ENCODE measurements around the gene ROR2. TPM values are rescaled to one million over a fixed set of nuclear protein-coding genes. Genes with fewer than 3 reads are reported as not detected.

ROR2 gene
- total and polyA plus RNA-seq, 2 of the 13 experiments (the other 11 are each of a cell fraction or from before 2014, with no cell fraction given): not detected

DNA sequence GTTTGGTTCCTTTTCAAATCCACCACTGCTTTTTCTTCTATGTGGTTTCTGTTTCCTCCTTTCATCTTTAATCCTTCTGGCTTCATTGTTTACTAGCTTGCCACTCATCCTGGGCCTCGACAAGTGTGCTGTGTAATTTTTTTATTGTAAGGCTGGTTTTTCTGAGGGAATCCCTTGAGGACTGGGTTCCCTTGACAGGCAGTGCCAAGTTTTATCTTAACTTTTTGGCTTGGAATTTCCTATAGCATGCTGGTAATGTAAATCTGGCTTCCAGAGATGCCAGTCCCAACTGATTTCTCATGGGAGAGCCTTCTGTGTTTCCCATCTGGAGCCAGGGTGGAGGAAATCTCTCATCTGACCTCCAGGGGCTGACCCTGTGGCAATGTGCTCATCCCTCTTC lies 184.7 kb downstream of the ROR2 start:
- intact Hi-C loops (cut with micrococcal nuclease; ENCODE audit: unreplicated experiment): no loop called here
- Histone ChIP-seq H4K20me1 (ENCODE audit: insufficient read depth, low read length) (no peaks in the 10 kb centered on the region), H3K79me2 (ENCODE audit: insufficient read depth, low read length) (no peaks in the 10 kb centered on the region), H3K4me3 (replicated peaks in 1 of 3; ENCODE audit: insufficient read depth in 1 of 3, low read depth in 2 of 3, low read length in 3 of 3) (no peak overlapping the region), H3K4me2 (ENCODE audit: low read depth, low read length) (no peak overlapping the region), H3K9me3 (ENCODE audit: low read length) (peaks cover 21% of the 10 kb centered on the region; the same call in 1 of the 2 replicates), H2AFZ (ENCODE audit: low read length) (no peak overlapping the region), H3K36me3 (replicated peaks in 1 of 2; ENCODE audit: control insufficient read depth in 1 of 2, insufficient read depth in 2 of 2, low read length in 2 of 2) (no peaks in the 10 kb centered on the region), H3K27me3 (ENCODE audit: control insufficient read depth in 1 of 2, insufficient read depth in 2 of 2, low read length in 2 of 2) (peaks cover 6 to 42% of the 10 kb centered on the region in 2 experiments; a peak in 4 of 5 replicates), H3K9ac (ENCODE audit: insufficient read depth, low read depth, low read length) (no peak overlapping the region), H3K4me1 (ENCODE audit: insufficient read depth, low read length) (no peaks in the 10 kb centered on the region), H3K27ac (ENCODE audit: extremely low read length, insufficient read depth, low read length) (no peak overlapping the region)
- FAIRE-seq: no peak
- ATAC-seq: no peak
- no peak for DNase-seq (ENCODE audit: low spot score)
- 3% methylated on average over 1 of the region's 1 CpG for WGBS (ENCODE audit: low lambda C conversion rate)
- in situ Hi-C loops (cut with HindIII; ENCODE audit: extremely low pct_ligation_motif_present, low pct_unique_long_range_greater_than_20kb): no loop called here
- CTCF ChIA-PET (ENCODE audit: low intra/inter-chr PET ratio, low total read pairs): no interaction called here
- POLR2A ChIA-PET: no interaction called here
- TF ChIP-seq, protein P1, sequence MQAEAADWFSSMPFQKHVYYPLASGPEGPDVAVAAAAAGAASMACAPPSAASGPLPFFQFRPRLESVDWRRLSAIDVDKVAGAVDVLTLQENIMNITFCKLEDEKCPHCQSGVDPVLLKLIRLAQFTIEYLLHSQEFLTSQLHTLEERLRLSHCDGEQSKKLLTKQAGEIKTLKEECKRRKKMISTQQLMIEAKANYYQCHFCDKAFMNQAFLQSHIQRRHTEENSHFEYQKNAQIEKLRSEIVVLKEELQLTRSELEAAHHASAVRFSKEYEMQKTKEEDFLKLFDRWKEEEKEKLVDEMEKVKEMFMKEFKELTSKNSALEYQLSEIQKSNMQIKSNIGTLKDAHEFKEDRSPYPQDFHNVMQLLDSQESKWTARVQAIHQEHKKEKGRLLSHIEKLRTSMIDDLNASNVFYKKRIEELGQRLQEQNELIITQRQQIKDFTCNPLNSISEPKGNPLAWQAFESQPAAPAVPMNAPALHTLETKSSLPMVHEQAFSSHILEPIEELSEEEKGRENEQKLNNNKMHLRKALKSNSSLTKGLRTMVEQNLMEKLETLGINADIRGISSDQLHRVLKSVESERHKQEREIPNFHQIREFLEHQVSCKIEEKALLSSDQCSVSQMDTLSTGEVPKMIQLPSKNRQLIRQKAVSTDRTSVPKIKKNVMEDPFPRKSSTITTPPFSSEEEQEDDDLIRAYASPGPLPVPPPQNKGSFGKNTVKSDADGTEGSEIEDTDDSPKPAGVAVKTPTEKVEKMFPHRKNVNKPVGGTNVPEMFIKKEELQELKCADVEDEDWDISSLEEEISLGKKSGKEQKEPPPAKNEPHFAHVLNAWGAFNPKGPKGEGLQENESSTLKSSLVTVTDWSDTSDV (CRISPR knock-in tag; IDR thresholded peaks at IDR 0.05): no peak
- no peak for TF ChIP-seq PPARG (CRISPR knock-in tag; conservative IDR thresholded peaks at IDR 0.05)
- TF ChIP-seq, protein P2, sequence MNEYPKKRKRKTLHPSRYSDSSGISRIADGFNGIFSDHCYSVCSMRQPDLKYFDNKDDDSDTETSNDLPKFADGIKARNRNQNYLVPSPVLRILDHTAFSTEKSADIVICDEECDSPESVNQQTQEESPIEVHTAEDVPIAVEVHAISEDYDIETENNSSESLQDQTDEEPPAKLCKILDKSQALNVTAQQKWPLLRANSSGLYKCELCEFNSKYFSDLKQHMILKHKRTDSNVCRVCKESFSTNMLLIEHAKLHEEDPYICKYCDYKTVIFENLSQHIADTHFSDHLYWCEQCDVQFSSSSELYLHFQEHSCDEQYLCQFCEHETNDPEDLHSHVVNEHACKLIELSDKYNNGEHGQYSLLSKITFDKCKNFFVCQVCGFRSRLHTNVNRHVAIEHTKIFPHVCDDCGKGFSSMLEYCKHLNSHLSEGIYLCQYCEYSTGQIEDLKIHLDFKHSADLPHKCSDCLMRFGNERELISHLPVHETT (CRISPR knock-in tag; conservative IDR thresholded peaks at IDR 0.05): no peak
- TF ChIP-seq, protein P3, sequence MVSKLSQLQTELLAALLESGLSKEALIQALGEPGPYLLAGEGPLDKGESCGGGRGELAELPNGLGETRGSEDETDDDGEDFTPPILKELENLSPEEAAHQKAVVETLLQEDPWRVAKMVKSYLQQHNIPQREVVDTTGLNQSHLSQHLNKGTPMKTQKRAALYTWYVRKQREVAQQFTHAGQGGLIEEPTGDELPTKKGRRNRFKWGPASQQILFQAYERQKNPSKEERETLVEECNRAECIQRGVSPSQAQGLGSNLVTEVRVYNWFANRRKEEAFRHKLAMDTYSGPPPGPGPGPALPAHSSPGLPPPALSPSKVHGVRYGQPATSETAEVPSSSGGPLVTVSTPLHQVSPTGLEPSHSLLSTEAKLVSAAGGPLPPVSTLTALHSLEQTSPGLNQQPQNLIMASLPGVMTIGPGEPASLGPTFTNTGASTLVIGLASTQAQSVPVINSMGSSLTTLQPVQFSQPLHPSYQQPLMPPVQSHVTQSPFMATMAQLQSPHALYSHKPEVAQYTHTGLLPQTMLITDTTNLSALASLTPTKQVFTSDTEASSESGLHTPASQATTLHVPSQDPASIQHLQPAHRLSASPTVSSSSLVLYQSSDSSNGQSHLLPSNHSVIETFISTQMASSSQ (IDR thresholded peaks at IDR 0.05; ENCODE audit: low read depth): no peak
- TF ChIP-seq, protein P3 (CRISPR knock-in tag; IDR thresholded peaks at IDR 0.05; ENCODE audit: borderline replicate concordance): no peak
- TF ChIP-seq, protein P4, sequence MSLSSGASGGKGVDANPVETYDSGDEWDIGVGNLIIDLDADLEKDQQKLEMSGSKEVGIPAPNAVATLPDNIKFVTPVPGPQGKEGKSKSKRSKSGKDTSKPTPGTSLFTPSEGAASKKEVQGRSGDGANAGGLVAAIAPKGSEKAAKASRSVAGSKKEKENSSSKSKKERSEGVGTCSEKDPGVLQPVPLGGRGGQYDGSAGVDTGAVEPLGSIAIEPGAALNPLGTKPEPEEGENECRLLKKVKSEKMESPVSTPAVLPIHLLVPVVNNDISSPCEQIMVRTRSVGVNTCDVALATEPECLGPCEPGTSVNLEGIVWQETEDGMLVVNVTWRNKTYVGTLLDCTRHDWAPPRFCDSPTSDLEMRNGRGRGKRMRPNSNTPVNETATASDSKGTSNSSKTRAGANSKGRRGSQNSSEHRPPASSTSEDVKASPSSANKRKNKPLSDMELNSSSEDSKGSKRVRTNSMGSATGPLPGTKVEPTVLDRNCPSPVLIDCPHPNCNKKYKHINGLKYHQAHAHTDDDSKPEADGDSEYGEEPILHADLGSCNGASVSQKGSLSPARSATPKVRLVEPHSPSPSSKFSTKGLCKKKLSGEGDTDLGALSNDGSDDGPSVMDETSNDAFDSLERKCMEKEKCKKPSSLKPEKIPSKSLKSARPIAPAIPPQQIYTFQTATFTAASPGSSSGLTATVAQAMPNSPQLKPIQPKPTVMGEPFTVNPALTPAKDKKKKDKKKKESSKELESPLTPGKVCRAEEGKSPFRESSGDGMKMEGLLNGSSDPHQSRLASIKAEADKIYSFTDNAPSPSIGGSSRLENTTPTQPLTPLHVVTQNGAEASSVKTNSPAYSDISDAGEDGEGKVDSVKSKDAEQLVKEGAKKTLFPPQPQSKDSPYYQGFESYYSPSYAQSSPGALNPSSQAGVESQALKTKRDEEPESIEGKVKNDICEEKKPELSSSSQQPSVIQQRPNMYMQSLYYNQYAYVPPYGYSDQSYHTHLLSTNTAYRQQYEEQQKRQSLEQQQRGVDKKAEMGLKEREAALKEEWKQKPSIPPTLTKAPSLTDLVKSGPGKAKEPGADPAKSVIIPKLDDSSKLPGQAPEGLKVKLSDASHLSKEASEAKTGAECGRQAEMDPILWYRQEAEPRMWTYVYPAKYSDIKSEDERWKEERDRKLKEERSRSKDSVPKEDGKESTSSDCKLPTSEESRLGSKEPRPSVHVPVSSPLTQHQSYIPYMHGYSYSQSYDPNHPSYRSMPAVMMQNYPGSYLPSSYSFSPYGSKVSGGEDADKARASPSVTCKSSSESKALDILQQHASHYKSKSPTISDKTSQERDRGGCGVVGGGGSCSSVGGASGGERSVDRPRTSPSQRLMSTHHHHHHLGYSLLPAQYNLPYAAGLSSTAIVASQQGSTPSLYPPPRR (CRISPR knock-in tag; IDR thresholded peaks at IDR 0.05; ENCODE audit: borderline replicate concordance): no peak
- TF ChIP-seq ZNF225 (CRISPR knock-in tag; IDR thresholded peaks at IDR 0.05): no peak
- no TSS peak for BruUV-seq (replicated peaks)
